PC-9 (cell line): ENCODE results near the gene TRAF3. TPM values are rescaled to one million over a fixed set of nuclear protein-coding genes. Genes with fewer than 3 reads are reported as not detected.

Experiments
- BruUV-seq: library from RNA; stranded (reverse); fragments of 400-500 nt; replicated peaks from 2 replicates; lab custom pipeline; 2021; lab: Mats Ljungman, UMichigan
- CTCF ChIA-PET: fragments of 300-600 bp; sonication (Branson Sonifier 250); formaldehyde crosslinking; loops from one replicate; lab custom pipeline; 2022; ENCODE audit warnings: antibody characterized with exemption; lab: Charles Lee
- POLR2A ChIA-PET: fragments of 300-600 bp; sonication (Branson Sonifier 250); formaldehyde crosslinking; loops from one replicate; lab custom pipeline; 2022; ENCODE audit warnings: antibody characterized with exemption; ENCODE audit not compliant: unreplicated experiment; lab: Charles Lee
- DNase-seq, 2 experiments: peaks; one replicate each; pipeline versions ENCODE4 v3.0.0 to v3.0.0-alpha.2; 2015 to 2022; ENCODE audit warnings: mixed read lengths in 1 of 2
- H2AFZ ChIP-seq: fragments of 200-600 bp; sonication (generic); 2 replicates; pipeline ENCODE4 v1.8.1; 2017; ENCODE audit warnings: antibody characterized with exemption
- H3F3A ChIP-seq: fragments of 200-600 bp; sonication (generic); 2 replicates; pipeline ENCODE4 v1.8.1; 2017; ENCODE audit warnings: antibody characterized with exemption, mild to moderate bottlenecking, low read depth; ENCODE audit not compliant: insufficient read depth
- H3K27ac ChIP-seq: fragments of 200-600 bp; sonication (generic); 2 replicates; pipeline ENCODE4 v1.6.1; 2016; ENCODE audit warnings: mixed run types
- H3K27me3 ChIP-seq: fragments of 200-600 bp; sonication (generic); 2 replicates; pipeline ENCODE4 v1.6.1; 2016; ENCODE audit warnings: low read depth, mixed run types; ENCODE audit not compliant: insufficient read depth
- H3K36me3 ChIP-seq: fragments of 200-600 bp; sonication (generic); 2 replicates; pipeline ENCODE4 v1.6.1; 2016; ENCODE audit warnings: low read depth, mixed run types
- H3K4me1 ChIP-seq: fragments of 200-600 bp; sonication (generic); replicated peaks from 2 replicates; pipeline ENCODE4 v1.6.1; 2016; ENCODE audit warnings: mixed run types; ENCODE audit not compliant: insufficient read depth
- H3K4me2 ChIP-seq: fragments of 200-600 bp; sonication (generic); 2 replicates; pipeline ENCODE4 v1.6.1; 2017; ENCODE audit warnings: mixed run types
- H3K4me3 ChIP-seq: fragments of 200-600 bp; sonication (generic); 2 replicates; pipeline ENCODE4 v1.6.1; 2016; ENCODE audit warnings: mixed run types
- H3K79me2 ChIP-seq: fragments of 200-600 bp; sonication (generic); 2 replicates; pipeline ENCODE4 v1.6.1; 2017; ENCODE audit warnings: low read depth, mixed run types
- H3K9me2 ChIP-seq: fragments of 200-600 bp; sonication (generic); 2 replicates; pipeline ENCODE4 v1.8.1; 2017; ENCODE audit warnings: mild to moderate bottlenecking; ENCODE audit not compliant: insufficient read depth
- H3K9me3 ChIP-seq: fragments of 200-600 bp; sonication (generic); 2 replicates; pipeline ENCODE4 v1.8.1; 2016; ENCODE audit warnings: low read depth; ENCODE audit not compliant: insufficient read depth
- H4K20me1 ChIP-seq: fragments of 200-600 bp; sonication (generic); 2 replicates; pipeline ENCODE4 v1.8.1; 2017; ENCODE audit not compliant: insufficient read depth
- CTCF ChIP-seq: fragments of 200-600 bp; sonication (generic); conservative IDR thresholded peaks from 2 replicates; pipeline ENCODE4 v1.6.1; 2017; ENCODE audit warnings: mixed run types, antibody characterized with exemption, mild to moderate bottlenecking, moderate library complexity
- EZH2 ChIP-seq: fragments of 200-600 bp; sonication (generic); IDR thresholded peaks from 2 replicates; pipeline ENCODE4 v1.8.0; 2017; ENCODE audit warnings: antibody characterized with exemption, low read depth
- intact Hi-C: fragments of 100-400 bp; cut with micrococcal nuclease; formaldehyde crosslinking; loops from one replicate; pipeline ENCODE4 v1.10.0; 2022; ENCODE audit not compliant: unreplicated experiment
- total RNA-seq: library from RNA; stranded (reverse); gene quantifications from 2 replicates; pipeline ENCODE4 v1.2.3, GENCODE V29; 2021

Gene TRAF3
- total RNA-seq, 1 experiment from 2014 or later: 41.3 TPM

GRCh38 chr14:102911541-102911951 is 134.3 kb downstream of the TRAF3 start:
- H3K4me2 ChIP-seq: no peak overlapping the region
- TF ChIP-seq CTCF: no peak
- no peak for TF ChIP-seq EZH2
- no peaks in the 10 kb centered on the region for H4K20me1 ChIP-seq
- ChIA-PET CTCF (interaction anchor here (0.6 kb wide), 1 partner anchor 836 kb away, joined by 3 read pairs; no protein-coding TSS in a partner anchor), POLR2A (no interaction called here)
- H3K9me2 ChIP-seq: no peaks in the 10 kb centered on the region
- no peak overlapping the region for H2AFZ ChIP-seq
- no peaks in the 10 kb centered on the region for H3K79me2 ChIP-seq
- no peak overlapping the region for H3K4me3 ChIP-seq
- no peaks in the 10 kb centered on the region for H3K9me3 ChIP-seq
- intact Hi-C loops: no loop called here
- H3K36me3 ChIP-seq: no peaks in the 10 kb centered on the region
- DNase-seq: no peak
- H3K27ac ChIP-seq: no peak overlapping the region
- no peaks in the 10 kb centered on the region for H3K4me1 ChIP-seq
- no peaks in the 10 kb centered on the region; the same call in none of the 2 replicates for H3F3A ChIP-seq
- BruUV-seq: no TSS peak
- no peaks in the 10 kb centered on the region for H3K27me3 ChIP-seq

GRCh38 chr14:102911991-102912761 is 134.9 kb downstream of the TRAF3 start:
- intact Hi-C loops: no loop called here
- H3K9me3 ChIP-seq: no peaks in the 10 kb centered on the region
- ChIA-PET CTCF (no interaction called here), POLR2A (no interaction called here)
- H3K27ac ChIP-seq: no peak overlapping the region
- no peaks in the 10 kb centered on the region for H3K27me3 ChIP-seq
- no peaks in the 10 kb centered on the region for H3K36me3 ChIP-seq
- no peak overlapping the region for H3K4me2 ChIP-seq
- no TSS peak for BruUV-seq
- no peaks in the 10 kb centered on the region for H4K20me1 ChIP-seq
- TF ChIP-seq CTCF: no peak
- no peaks in the 10 kb centered on the region; the same call in none of the 2 replicates for H3F3A ChIP-seq
- no peaks in the 10 kb centered on the region for H3K4me1 ChIP-seq
- H3K79me2 ChIP-seq: no peaks in the 10 kb centered on the region
- H3K9me2 ChIP-seq: no peaks in the 10 kb centered on the region
- no peak for DNase-seq
- no peak overlapping the region for H2AFZ ChIP-seq
- H3K4me3 ChIP-seq: no peak overlapping the region

- Histone ChIP-seq H3K79me2 (no peaks in the 10 kb centered on the region), H2AFZ (no peak overlapping the region), H3K9me3 (no peaks in the 10 kb centered on the region), H3K9me2 (no peaks in the 10 kb centered on the region), H3K27me3 (no peaks in the 10 kb centered on the region), H4K20me1 (no peaks in the 10 kb centered on the region), H3K27ac (no peak overlapping the region), H3K4me3 (no peak overlapping the region), H3K4me2 (no peak overlapping the region), H3F3A (no peaks in the 10 kb centered on the region; the same call in none of the 2 replicates), H3K4me1 (no peaks in the 10 kb centered on the region), H3K36me3 (no peaks in the 10 kb centered on the region)
- CTCF ChIA-PET: no interaction called here
- DNase-seq: no peak
- no TSS peak for BruUV-seq
- POLR2A ChIA-PET: no interaction called here
- intact Hi-C loops: no loop called here
- TF ChIP-seq CTCF: no peak
- TF ChIP-seq EZH2: no peak
Observed at GRCh38 chr14:102913341-102914211, 136.3 kb downstream of the TRAF3 start.
